Endothelial cell of umbilical vein (primary cell): Measurements from ENCODE around the gene IL22. TPM values are rescaled to one million over a fixed set of nuclear protein-coding genes. Genes with fewer than 3 reads are reported as not detected.

Experiments
- BruUV-seq: library from RNA; stranded (reverse); fragments of 400-500 nt; replicated peaks from 2 replicates; lab custom pipeline; 2021; lab: Mats Ljungman, UMichigan
- CTCF ChIA-PET: fragments of 300-600, 350-600 bp; sonication (Branson Sonifier 250); formaldehyde crosslinking; loops from one replicate; lab custom pipeline; 2021; ENCODE audit warnings: antibody characterized with exemption, inconsistent platforms; lab: Charles Lee
- POLR2A ChIA-PET: fragments of 300-600, 350-600 bp; sonication (Branson Sonifier 250); formaldehyde crosslinking; loops from one replicate; lab custom pipeline; 2021; ENCODE audit warnings: antibody characterized with exemption, inconsistent platforms; lab: Charles Lee
- DNase-seq: peaks from one replicate; pipeline ENCODE4 v3.0.0-alpha.2; 2011; ENCODE audit warnings: low read depth, low spot score
- FAIRE-seq: peaks from 2 replicates; lab custom pipeline; 2011; peaks lifted over from hg19 to GRCh38; lab: Jason Lieb, UNC
- H2AFZ ChIP-seq: 2 replicates; pipeline ENCODE4 v1.6.0; 2012; ENCODE audit warnings: low read depth, low read length, control low read depth, inconsistent platforms
- H3K27ac ChIP-seq: 2 replicates; pipeline ENCODE4 v1.5.1; 2011; ENCODE audit warnings: low read depth, mild to moderate bottlenecking, control low read depth, low read length, moderate library complexity; ENCODE audit not compliant: insufficient read depth
- H3K27me3 ChIP-seq, 2 experiments: 2 replicates each; pipeline versions ENCODE4 v1.6.0 to v1.6.1; 2011; ENCODE audit warnings: low read length in 2 of 2, mixed read lengths in 1 of 2; ENCODE audit not compliant: control insufficient read depth in 2 of 2, insufficient read depth in 2 of 2
- H3K36me3 ChIP-seq, 2 experiments: 2 replicates in 1 of 2; 3 replicates in 1 of 2; pipeline ENCODE4 v1.5.1; 2011; ENCODE audit warnings: low read length in 2 of 2, mild to moderate bottlenecking in 1 of 2, moderate library complexity in 1 of 2; ENCODE audit not compliant: control insufficient read depth in 2 of 2, insufficient read depth in 2 of 2; ENCODE audit errors: extremely low read depth in 1 of 2
- H3K4me1 ChIP-seq: 3 replicates; pipeline ENCODE4 v1.5.1; 2011; ENCODE audit warnings: mild to moderate bottlenecking, low read length; ENCODE audit not compliant: control insufficient read depth, insufficient read depth; ENCODE audit errors: extremely low read depth
- H3K4me2 ChIP-seq: 2 replicates; pipeline ENCODE4 v1.6.1; 2011; ENCODE audit warnings: low read length, control low read depth, mixed read lengths; ENCODE audit not compliant: insufficient read depth
- H3K4me3 ChIP-seq, 3 experiments: fragments of 200-600 bp in 1 of 3; sonication (generic), shearing (Covaris generic) in 1 of 3; replicated peaks in 1 of 3; 2 replicates each; pipeline ENCODE4 v1.5.1; 2011 to 2016; ENCODE audit warnings: control low read depth in 3 of 3, low read length in 3 of 3, mild to moderate bottlenecking in 2 of 3, inconsistent platforms in 1 of 3, low read depth in 1 of 3, moderate library complexity in 1 of 3; ENCODE audit not compliant: insufficient read depth in 1 of 3
- H3K79me2 ChIP-seq: 2 replicates; pipeline ENCODE4 v1.6.0; 2012; ENCODE audit warnings: low read length, inconsistent platforms; ENCODE audit not compliant: control insufficient read depth, insufficient read depth
- H3K9ac ChIP-seq: replicated peaks from 2 replicates; pipeline ENCODE3; 2011; ENCODE audit warnings: low read length, control low read depth; ENCODE audit not compliant: insufficient read depth; ENCODE audit errors: extremely low read depth
- H3K9me1 ChIP-seq: replicated peaks from 3 replicates; pipeline ENCODE4 v1.6.0; 2011; ENCODE audit warnings: mild to moderate bottlenecking, low read length; ENCODE audit not compliant: control insufficient read depth, insufficient read depth; ENCODE audit errors: extremely low read depth
- H3K9me3 ChIP-seq: replicated peaks from 2 replicates; pipeline ENCODE4 v1.5.1; 2012; ENCODE audit warnings: low read length, inconsistent platforms; ENCODE audit not compliant: control insufficient read depth, insufficient read depth
- H4K20me1 ChIP-seq: replicated peaks from 2 replicates; pipeline ENCODE3; 2011; ENCODE audit warnings: mild to moderate bottlenecking, low read length; ENCODE audit not compliant: control insufficient read depth, insufficient read depth; ENCODE audit errors: extremely low read depth
- CTCF ChIP-seq, 2 donors: IDR thresholded peaks; 1 replicate in 1 of 2; 2 replicates in 1 of 2; pipeline ENCODE4 v1.5.1; 2011; ENCODE audit warnings: low read length in 2 of 2, mild to moderate bottlenecking in 2 of 2, moderate library complexity in 2 of 2, control low read depth in 1 of 2, inconsistent platforms in 1 of 2, low read depth in 1 of 2; ENCODE audit not compliant: insufficient read depth in 1 of 2; ENCODE audit errors: extremely low read depth in 1 of 2
- EZH2 ChIP-seq: IDR thresholded peaks from 2 replicates; pipeline ENCODE4 v1.6.1; 2012; ENCODE audit warnings: borderline replicate concordance, low read depth, mild to moderate bottlenecking, moderate library complexity, low read length, inconsistent platforms; ENCODE audit not compliant: severe bottlenecking
- FOS ChIP-seq: IDR thresholded peaks from 2 replicates; pipeline ENCODE4 v1.6.1; 2011; ENCODE audit warnings: mild to moderate bottlenecking, low read length, moderate library complexity, borderline replicate concordance; ENCODE audit not compliant: insufficient read depth
- GATA2 ChIP-seq: IDR thresholded peaks from 2 replicates; pipeline ENCODE4 v1.7.0; 2011; ENCODE audit warnings: low read depth, mild to moderate bottlenecking, moderate library complexity, mixed read lengths, low read length; ENCODE audit not compliant: insufficient read length, insufficient read depth
- JUN ChIP-seq: IDR thresholded peaks from 2 replicates; pipeline ENCODE4 v1.6.1; 2011; ENCODE audit warnings: borderline replicate concordance, low read depth; ENCODE audit not compliant: insufficient read length, insufficient read depth
- MAX ChIP-seq: IDR thresholded peaks from 2 replicates; pipeline ENCODE4 v1.6.1; 2011; ENCODE audit not compliant: insufficient read depth, insufficient read length
- MYC ChIP-seq: IDR thresholded peaks from one replicate; pipeline ENCODE4 v1.6.1; 2011; ENCODE audit warnings: mild to moderate bottlenecking, low read depth, low read length
- POLR2A ChIP-seq: IDR thresholded peaks from 2 replicates; pipeline ENCODE4 v1.6.1; 2012; ENCODE audit warnings: low read depth, mild to moderate bottlenecking, control low read depth, low read length
- POLR2AphosphoS5 ChIP-seq: IDR thresholded peaks from 2 replicates; pipeline ENCODE4 v1.6.1; 2012; ENCODE audit warnings: low read depth, mild to moderate bottlenecking, control low read depth, low read length, moderate library complexity; ENCODE audit not compliant: insufficient read depth
- dilution Hi-C: fragments of 300-500 bp; cut with MboI; formaldehyde crosslinking; loops from one replicate; pipeline ENCODE4 v1.15.0; 2019; ENCODE audit warnings: low sequenced_read_pairs; ENCODE audit not compliant: extremely low pct_ligation_motif_present
- intact Hi-C: fragments of 100-400 bp; cut with micrococcal nuclease; formaldehyde crosslinking; loops from one replicate; pipeline ENCODE4 v1.10.0; 2022
- polyA plus RNA-seq, 4 experiments: library from polyadenylated mRNA; depleted of rRNA in 3 of 4; stranded (reverse) in 3 of 4; unstranded in 1 of 4; fragments of >200 nt; gene quantifications; 2 replicates each; pipeline versions ENCODE4 v1.2.1 to v1.2.3, GENCODE V29; 2011 to 2012; ENCODE audit warnings: missing spikeins in 1 of 4
- total RNA-seq: library from RNA; stranded (reverse); gene quantifications from 2 replicates; pipeline ENCODE4 v1.2.3, GENCODE V29; 2021

Gene IL22
- total and polyA plus RNA-seq, 2 donors (not counting 3 experiments of a cell fraction or from before 2014, with no cell fraction given), result not detected

DNA sequence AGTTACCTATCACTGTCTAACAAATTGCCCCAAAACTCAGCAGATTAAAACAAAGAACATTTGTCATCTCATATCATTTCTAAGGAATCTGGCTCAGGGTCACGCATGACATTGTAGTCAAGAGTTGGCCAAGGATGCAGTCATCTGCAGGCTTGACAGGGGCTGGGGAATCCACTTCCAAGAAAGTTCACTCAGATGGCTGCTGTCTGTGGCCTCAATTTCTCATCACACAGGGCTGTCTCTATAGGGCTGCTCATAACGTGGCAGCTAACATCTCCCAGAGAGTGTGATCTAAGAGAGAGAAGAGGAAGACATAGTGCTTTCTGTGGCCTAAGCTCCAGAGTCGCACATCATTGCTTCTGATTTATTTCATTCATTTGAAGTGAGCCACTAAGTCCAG lies 17.0 kb upstream of the IL22 start:
- FAIRE-seq (no peak), DNase-seq (no peak)
- ChIA-PET POLR2A (no interaction called here), CTCF (no interaction called here)
- Histone ChIP-seq H3K9me3 (no peaks in the 10 kb centered on the region), H3K9ac (no peak overlapping the region), H2AFZ (no peak overlapping the region), H3K27me3 (peaks cover 6 to 7% of the 10 kb centered on the region in 2 experiments), H3K9me1 (no peaks in the 10 kb centered on the region), H3K4me2 (no peak overlapping the region), H4K20me1 (no peaks in the 10 kb centered on the region), H3K4me3 (no peak overlapping the region), H3K36me3 (no peaks in the 10 kb centered on the region), H3K27ac (no peak overlapping the region), H3K4me1 (no peaks in the 10 kb centered on the region), H3K79me2 (no peaks in the 10 kb centered on the region)
- no peak for TF ChIP-seq MYC
- TF ChIP-seq CTCF (IDR thresholded peaks at IDR 0.05; ENCODE audit: extremely low read depth in 1 of 2, insufficient read depth in 1 of 2, low read depth in 1 of 2, low read length in 2 of 2), result no peak
- no peak for TF ChIP-seq JUN
- no peak for TF ChIP-seq EZH2
- TF ChIP-seq FOS, result no peak
- TF ChIP-seq POLR2AphosphoS5, result no peak
- no peak for TF ChIP-seq MAX
- no peak for TF ChIP-seq GATA2
- TF ChIP-seq POLR2A, result no peak
- BruUV-seq, result no TSS peak
- dilution Hi-C loops, result no loop called here
- intact Hi-C loops, result no loop called here
